ENCODE results near the gene SCN8A. TPM values are rescaled to one million over a fixed set of nuclear protein-coding genes. Genes with fewer than 3 reads are reported as not detected.

SCN8A gene
- total RNA-seq, 1 donor from 2014 or later: under 0.01 TPM

GRCh38 chr12:51714666-51715065, 123.6 kb downstream of the SCN8A start:
- DNase-seq (ENCODE audit: low read depth in 2 of 2): no peak

GRCh38 chr12:51717326-51717925, 126.4 kb downstream of the SCN8A start:
- DNase-seq (ENCODE audit: low read depth in 2 of 2): no peak

GRCh38 chr12:51721282-51721940, 130.4 kb downstream of the SCN8A start:
- peak; percentile 17 to 33 for DNase-seq (ENCODE audit: low read depth in 2 of 2)

- no peak for DNase-seq (ENCODE audit: low read depth in 2 of 2)
Measured at GRCh38 chr12:51722431-51722830, 131.4 kb downstream of the SCN8A start.

- DNase-seq (ENCODE audit: low read depth in 2 of 2): no peak
Measured at GRCh38 chr12:51726161-51726560, 135.1 kb downstream of the SCN8A start.

- DNase-seq (ENCODE audit: low read depth in 2 of 2): no peak
Measured at GRCh38 chr12:51726931-51727330, 135.9 kb downstream of the SCN8A start.

GRCh38 chr12:51729331-51729730, 138.3 kb downstream of the SCN8A start:
- DNase-seq (ENCODE audit: low read depth in 2 of 2): no peak

GRCh38 chr12:51730745-51731144, 139.7 kb downstream of the SCN8A start:
- no peak for DNase-seq (ENCODE audit: low read depth in 2 of 2)

- no peak for DNase-seq (ENCODE audit: low read depth in 2 of 2)
Measured at GRCh38 chr12:51740536-51740935, 149.5 kb downstream of the SCN8A start.

- peak; percentile 13 to 90 for DNase-seq (ENCODE audit: low read depth in 2 of 2)
Measured at GRCh38 chr12:51744235-51744634, 153.2 kb downstream of the SCN8A start.

- DNase-seq (ENCODE audit: low read depth in 2 of 2): no peak
Measured at GRCh38 chr12:51744957-51745356, 153.9 kb downstream of the SCN8A start.

- DNase-seq (ENCODE audit: low read depth in 2 of 2): no peak
Measured at GRCh38 chr12:51746416-51746815, 155.4 kb downstream of the SCN8A start.

GRCh38 chr12:51748235-51748634, 157.2 kb downstream of the SCN8A start:
- no peak for DNase-seq (ENCODE audit: low read depth in 2 of 2)

- DNase-seq (ENCODE audit: low read depth in 2 of 2): no peak
Measured at GRCh38 chr12:51749206-51749985, 158.4 kb downstream of the SCN8A start.

- no peak for DNase-seq (ENCODE audit: low read depth in 2 of 2)
Measured at GRCh38 chr12:51749986-51750317, 158.9 kb downstream of the SCN8A start.

GRCh38 chr12:51751661-51752060, 160.6 kb downstream of the SCN8A start:
- DNase-seq (ENCODE audit: low read depth in 2 of 2): peak; percentile 19 to 45

GRCh38 chr12:51752234-51752889, 161.3 kb downstream of the SCN8A start:
- DNase-seq (ENCODE audit: low read depth in 2 of 2): peak in 1 of 2 donors; percentile 56

- DNase-seq (ENCODE audit: low read depth in 2 of 2): peak; percentile 27 to 63
Measured at GRCh38 chr12:51753980-51754675, 163.1 kb downstream of the SCN8A start.

GRCh38 chr12:51755251-51755650, 164.2 kb downstream of the SCN8A start:
- no peak for DNase-seq (ENCODE audit: low read depth in 2 of 2)

GRCh38 chr12:51759175-51759574, 168.1 kb downstream of the SCN8A start:
- DNase-seq (ENCODE audit: low read depth in 2 of 2): peak in 1 of 2 donors; percentile 16

GRCh38 chr12:51759695-51760094, 168.7 kb downstream of the SCN8A start:
- DNase-seq (ENCODE audit: low read depth in 2 of 2): no peak

- no peak for DNase-seq (ENCODE audit: low read depth in 2 of 2)
Measured at GRCh38 chr12:51760231-51760630, 169.2 kb downstream of the SCN8A start.

Measured in lung microvascular endothelial cell (primary cell).